Measurements from ENCODE around the gene C11orf21.

GRCh38 chr11:2277933-2278523 lies 23.7 kb downstream of the C11orf21 start:
- TF ChIP-seq CTCF (IDR thresholded peaks at IDR 0.05 in 2 of 3, conservative IDR thresholded peaks at IDR 0.05 in 1 of 3; ENCODE audit: insufficient read depth in 2 of 3, low read depth in 1 of 3, low read length in 3 of 3) (no peak), POLR2A (conservative IDR thresholded peaks at IDR 0.05) (no peak), REST (IDR thresholded peaks at IDR 0.05; ENCODE audit: borderline replicate concordance) (no peak), REST (CRISPR knock-in tag; IDR thresholded peaks at IDR 0.05; ENCODE audit: low read depth) (no peak), FOXJ3 (CRISPR knock-in tag; IDR thresholded peaks at IDR 0.05) (no peak), ZNF639 (CRISPR knock-in tag; conservative IDR thresholded peaks at IDR 0.05 in 1 of 2, IDR thresholded peaks at IDR 0.05 in 1 of 2) (no peak), ZBTB26 (CRISPR knock-in tag; IDR thresholded peaks at IDR 0.05) (no peak), PATZ1 (CRISPR knock-in tag; IDR thresholded peaks at IDR 0.05; ENCODE audit: borderline replicate concordance) (no peak), RBFOX2 (IDR thresholded peaks at IDR 0.05; ENCODE audit: low read depth, low read length) (no peak), CEBPB (tag; IDR thresholded peaks at IDR 0.05) (no peak)

All from K562 (cell line).